Mucosa of rectum (tissue), 2 donors: ENCODE results near the gene SMAGP.

ENCODE experiments used
- H3K27ac ChIP-seq, 2 donors: one replicate each; pipeline ENCODE4 v1.7.0; 2013; ENCODE audit warnings: inconsistent platforms in 2 of 2, low read depth in 2 of 2, low read length in 2 of 2
- H3K27me3 ChIP-seq, 2 donors: one replicate each; pipeline ENCODE4 v1.7.0; 2013; ENCODE audit warnings: low read length in 2 of 2; ENCODE audit not compliant: control insufficient read depth in 2 of 2, insufficient read depth in 2 of 2
- H3K36me3 ChIP-seq, 2 donors: one replicate each; pipeline ENCODE4 v1.7.0; 2013; ENCODE audit warnings: low read length in 2 of 2; ENCODE audit not compliant: control insufficient read depth in 2 of 2, insufficient read depth in 2 of 2
- H3K4me1 ChIP-seq, 2 donors: one replicate each; pipeline ENCODE4 v1.7.0; 2013; ENCODE audit warnings: low read length in 2 of 2, mild to moderate bottlenecking in 1 of 2; ENCODE audit not compliant: control insufficient read depth in 2 of 2, insufficient read depth in 2 of 2
- H3K4me3 ChIP-seq, 2 donors: one replicate each; pipeline ENCODE4 v1.7.0; 2013; ENCODE audit warnings: low read length in 2 of 2
- H3K9ac ChIP-seq, 2 donors: one replicate each; pipeline ENCODE4 v1.7.0; 2013; ENCODE audit warnings: low read length in 2 of 2, low read depth in 1 of 2, mild to moderate bottlenecking in 1 of 2
- H3K9me3 ChIP-seq, 2 donors: one replicate each; pipeline ENCODE4 v1.7.0; 2013; ENCODE audit warnings: low read length in 2 of 2; ENCODE audit not compliant: control insufficient read depth in 2 of 2
- donor health status: healthy.
- donor health status: Normal muscosa, but diverticular disease.

The SMAGP gene

GRCh38 chr12:51214895-51215294 lies 55.3 kb downstream of the SMAGP start:
- Histone ChIP-seq H3K9me3 (no peaks in the 10 kb centered on the region), H3K27me3 (no peaks in the 10 kb centered on the region), H3K4me3 (no peak overlapping the region), H3K36me3 (no peaks in the 10 kb centered on the region), H3K9ac (no peak overlapping the region), H3K27ac (no peak overlapping the region), H3K4me1 (peaks cover 11 to 12% of the 10 kb centered on the region in 2 donors)

- Histone ChIP-seq H3K4me3 (no peak overlapping the region), H3K36me3 (no peaks in the 10 kb centered on the region), H3K27ac (no peak overlapping the region), H3K9ac (no peak overlapping the region), H3K27me3 (no peaks in the 10 kb centered on the region), H3K4me1 (no peaks in the 10 kb centered on the region), H3K9me3 (no peaks in the 10 kb centered on the region)
These were observed 59.4 kb downstream of the SMAGP start for GRCh38 chr12:51210690-51211395.

GRCh38 chr12:51209259-51209658 lies 61.0 kb downstream of the SMAGP start:
- no peak overlapping the region for H3K4me3 ChIP-seq
- H3K9me3 ChIP-seq: no peaks in the 10 kb centered on the region
- no peaks in the 10 kb centered on the region for H3K4me1 ChIP-seq
- H3K27me3 ChIP-seq: no peaks in the 10 kb centered on the region
- H3K27ac ChIP-seq: no peak overlapping the region
- no peak overlapping the region for H3K9ac ChIP-seq
- H3K36me3 ChIP-seq: no peaks in the 10 kb centered on the region

- Histone ChIP-seq H3K27me3 (no peaks in the 10 kb centered on the region), H3K9me3 (no peaks in the 10 kb centered on the region), H3K4me3 (no peak overlapping the region), H3K4me1 (no peaks in the 10 kb centered on the region), H3K9ac (no peak overlapping the region), H3K27ac (no peak overlapping the region), H3K36me3 (no peaks in the 10 kb centered on the region)
These were observed 62.1 kb downstream of the SMAGP start for GRCh38 chr12:51208016-51208660.

GRCh38 chr12:51205350-51205749 lies 64.9 kb downstream of the SMAGP start:
- H3K27ac ChIP-seq: no peak overlapping the region
- no peak overlapping the region for H3K4me3 ChIP-seq
- no peaks in the 10 kb centered on the region for H3K36me3 ChIP-seq
- no peaks in the 10 kb centered on the region for H3K4me1 ChIP-seq
- no peak overlapping the region for H3K9ac ChIP-seq
- H3K9me3 ChIP-seq: no peaks in the 10 kb centered on the region
- no peaks in the 10 kb centered on the region for H3K27me3 ChIP-seq

- H3K36me3 ChIP-seq: no peaks in the 10 kb centered on the region
These were observed 67.5 kb downstream of the SMAGP start for GRCh38 chr12:51202718-51203117.

GRCh38 chr12:51200806-51201205 lies 69.4 kb downstream of the SMAGP start:
- Histone ChIP-seq H3K27ac (no peak overlapping the region), H3K36me3 (no peaks in the 10 kb centered on the region), H3K27me3 (no peaks in the 10 kb centered on the region), H3K9ac (no peak overlapping the region), H3K9me3 (no peaks in the 10 kb centered on the region), H3K4me1 (no peaks in the 10 kb centered on the region), H3K4me3 (no peak overlapping the region)

More at GRCh38 chr12:51202718-51203117, 67.5 kb downstream of the SMAGP start:
- Histone ChIP-seq H3K4me3 (no peak overlapping the region), H3K9me3 (no peaks in the 10 kb centered on the region), H3K27me3 (no peaks in the 10 kb centered on the region), H3K27ac (no peak overlapping the region), H3K9ac (no peak overlapping the region), H3K4me1 (no peaks in the 10 kb centered on the region)

- Histone ChIP-seq H3K36me3 (no peaks in the 10 kb centered on the region), H3K27ac (no peak overlapping the region), H3K4me3 (no peak overlapping the region), H3K27me3 (no peaks in the 10 kb centered on the region), H3K9me3 (no peaks in the 10 kb centered on the region), H3K4me1 (no peaks in the 10 kb centered on the region), H3K9ac (no peak overlapping the region)
These were observed 70.1 kb downstream of the SMAGP start for GRCh38 chr12:51200156-51200555.

- Histone ChIP-seq H3K27ac (no peak overlapping the region), H3K36me3 (no peaks in the 10 kb centered on the region), H3K27me3 (no peaks in the 10 kb centered on the region), H3K9me3 (no peaks in the 10 kb centered on the region), H3K4me1 (no peaks in the 10 kb centered on the region), H3K4me3 (no peak overlapping the region), H3K9ac (no peak overlapping the region)
These were observed 70.8 kb downstream of the SMAGP start for GRCh38 chr12:51199366-51199945.

- Histone ChIP-seq H3K4me3 (no peak overlapping the region), H3K27ac (no peak overlapping the region), H3K9ac (no peak overlapping the region), H3K9me3 (no peaks in the 10 kb centered on the region), H3K4me1 (no peaks in the 10 kb centered on the region), H3K27me3 (no peaks in the 10 kb centered on the region), H3K36me3 (no peaks in the 10 kb centered on the region)
These were observed 71.4 kb downstream of the SMAGP start for GRCh38 chr12:51198568-51199365.
